Natural killer cell (primary cell): ENCODE measurements around the gene FAM227B. TPM values are rescaled to one million over a fixed set of nuclear protein-coding genes. Genes with fewer than 3 reads are reported as not detected.
A peak's percentile ranks its signal among the peaks of the same experiment; 100 is the strongest.
"Not testable (repeated sequence)": the region's sequence is repeated elsewhere in the genome, so short reads cannot be mapped to it uniquely, and the experiment has no call there.

Source experiments
- ATAC-seq, 3 donors: fragments of 150-1000 bp in 2 of 3; fragments of 200-7000 bp in 1 of 3; cut with Tn5 transposase; 1 replicate in 1 of 3; 2 replicates in 2 of 3; pipeline ENCODE4 v1.10.0; 2021; ENCODE audit warnings: mild to moderate bottlenecking in 2 of 3, moderate library complexity in 2 of 3
- DNase-seq, 2 donors: peaks; one replicate each; pipeline versions ENCODE4 v3.0.0 to v3.0.0-alpha.2; 2013 to 2021; ENCODE audit warnings: mixed read lengths in 1 of 2
- H3K27ac ChIP-seq: one replicate; pipeline ENCODE4 v1.5.1; 2013; ENCODE audit warnings: mild to moderate bottlenecking, low read length
- H3K27me3 ChIP-seq: one replicate; pipeline ENCODE4 v1.6.1; 2013; ENCODE audit warnings: low read length; ENCODE audit not compliant: control insufficient read depth, insufficient read depth
- H3K36me3 ChIP-seq: one replicate; pipeline ENCODE4 v1.6.1; 2013; ENCODE audit warnings: low read length; ENCODE audit not compliant: control insufficient read depth, insufficient read depth
- H3K4me1 ChIP-seq: one replicate; pipeline ENCODE4 v1.6.1; 2013; ENCODE audit warnings: low read length; ENCODE audit not compliant: control insufficient read depth, insufficient read depth
- H3K4me3 ChIP-seq: one replicate; pipeline ENCODE4 v1.5.1; 2013; ENCODE audit warnings: low read length
- H3K9me3 ChIP-seq: one replicate; pipeline ENCODE4 v1.6.1; 2013; ENCODE audit warnings: low read length; ENCODE audit not compliant: control insufficient read depth, insufficient read depth
- H3K27ac Mint-ChIP-seq, 2 donors: one replicate each; pipeline ENCODE4 v1.8.0; 2022; ENCODE audit warnings: mild to moderate bottlenecking in 2 of 2, mixed read lengths in 2 of 2, moderate library complexity in 1 of 2
- H3K27me3 Mint-ChIP-seq, 2 donors: one replicate each; pipeline ENCODE4 v1.8.0; 2022; ENCODE audit warnings: low read depth in 2 of 2, mixed read lengths in 2 of 2
- H3K36me3 Mint-ChIP-seq: one replicate; pipeline ENCODE4 v1.8.0; 2022; ENCODE audit warnings: mixed read lengths
- H3K4me1 Mint-ChIP-seq, 2 donors: one replicate each; pipeline ENCODE4 v1.8.0; 2022; ENCODE audit warnings: mixed read lengths in 2 of 2
- H3K4me3 Mint-ChIP-seq: one replicate; pipeline ENCODE4 v1.8.0; 2022; ENCODE audit warnings: mild to moderate bottlenecking, moderate library complexity, mixed read lengths
- H3K9me3 Mint-ChIP-seq, 2 donors: one replicate each; pipeline ENCODE4 v1.8.0; 2022; ENCODE audit warnings: mixed read lengths in 2 of 2
- CTCF ChIP-seq: fragments of 200-600 bp; IDR thresholded peaks from one replicate; pipeline ENCODE4 v1.8.0; 2022; ENCODE audit warnings: antibody characterized with exemption
- WGBS: methylation state at CpG from one replicate; pipeline ENCODE4 v1.1.7; 2013; ENCODE audit warnings: missing lambda C conversion rate; ENCODE audit not compliant: insufficient coverage; 5-methylcytosine and 5-hydroxymethylcytosine counted together
- intact Hi-C: fragments of 100-400 bp; cut with micrococcal nuclease; formaldehyde crosslinking; loops from one replicate; pipeline ENCODE4 v1.14.2; 2022
- total RNA-seq, 4 donors: library from RNA; stranded (reverse); fragments of 120-200 nt in 1 of 4; gene quantifications; one replicate each; pipeline versions ENCODE4 v1.2.3 to v1.2.4, GENCODE V29; 2013 to 2022

The FAM227B gene, protein sequence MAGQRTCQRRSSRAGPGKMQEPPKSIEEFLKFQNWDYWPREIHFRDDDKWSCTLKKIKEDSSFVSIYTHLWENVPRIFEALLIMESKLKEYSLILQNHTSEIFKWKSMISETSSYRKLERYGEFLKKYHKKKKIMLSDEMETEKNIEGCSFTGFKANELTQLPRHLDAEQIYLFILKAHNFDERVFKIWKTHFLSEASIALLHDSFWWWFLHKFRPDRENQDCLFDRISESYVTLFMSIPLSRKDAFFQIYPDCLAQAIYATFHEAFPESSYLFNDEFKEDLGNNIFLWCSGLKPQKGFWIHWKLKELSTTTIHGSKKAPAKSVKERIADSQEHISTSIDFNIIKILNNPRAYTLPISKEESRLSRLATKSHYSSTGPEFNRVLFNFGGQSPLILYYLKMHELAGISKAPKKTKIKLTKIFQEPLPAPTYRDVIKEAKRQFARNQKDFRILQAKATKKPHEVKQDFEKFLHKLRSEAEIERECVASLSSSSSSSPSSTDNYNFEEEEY
- total RNA-seq: 1 to 10 TPM; 3.8 to 5.0 (median 4.9) TPM
- total RNA-seq (2013): 10.0 TPM

- H3K4me3 ChIP-seq: peak within 1 kb of the TSS; percentile 97
- H3K27me3 Mint-ChIP-seq: no peaks in the 10 kb centered on the region
- ATAC-seq: peak; percentile 96 to 100 (median 98)
These were observed at the start of gene FAM227B, which contains the start of gene DTWD1 for GRCh38 chr15:49620658-49621368. FAM227B (minus strand) TSS chr15:49620818; CDS start chr15:49615171, 5,647 bp downstream. DTWD1 (plus strand) TSS chr15:49621048; CDS start chr15:49625168, 4,120 bp downstream.

DNA sequence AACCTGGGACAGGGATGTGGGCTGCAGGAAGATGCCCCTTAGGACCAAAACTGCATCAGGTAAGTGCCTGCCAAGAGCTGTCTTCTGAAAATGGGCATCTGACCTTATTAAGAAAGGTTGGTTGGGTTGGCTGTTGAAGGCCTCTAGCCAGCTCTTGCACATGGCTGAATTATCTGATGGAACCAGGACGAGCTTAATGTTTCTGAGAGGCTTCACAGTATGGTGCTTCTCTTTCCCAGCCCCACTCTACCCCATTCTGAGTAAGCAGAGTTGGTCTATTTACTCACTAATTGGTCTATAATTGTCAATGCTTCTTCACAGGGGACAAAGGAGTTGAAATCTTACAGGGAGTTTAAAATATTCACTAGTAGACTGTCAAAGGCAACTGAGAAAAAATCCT, 48.7 kb upstream of the FAM227B start:
- intact Hi-C loops: no loop called here
- H3K4me1 Mint-ChIP-seq: no peaks in the 10 kb centered on the region
- H3K9me3 Mint-ChIP-seq: no peaks in the 10 kb centered on the region
- Histone ChIP-seq H3K4me1 (no peaks in the 10 kb centered on the region), H3K9me3 (no peaks in the 10 kb centered on the region), H3K27me3 (no peaks in the 10 kb centered on the region), H3K36me3 (no peaks in the 10 kb centered on the region), H3K4me3 (no peak overlapping the region), H3K27ac (no peak overlapping the region)
- TF ChIP-seq CTCF: no peak
- WGBS: 100% methylated on average over 1 of the region's 1 CpG
- no peak overlapping the region for H3K4me3 Mint-ChIP-seq
- H3K27me3 Mint-ChIP-seq: peaks cover 4 to 10% of the 10 kb centered on the region in 2 donors
- H3K36me3 Mint-ChIP-seq: no peaks in the 10 kb centered on the region
- no peak for ATAC-seq
- no peak overlapping the region for H3K27ac Mint-ChIP-seq
- DNase-seq: no peak

More at GRCh38 chr15:49620658-49621368, at the start of gene FAM227B, which contains the start of gene DTWD1:
- intact Hi-C loops: loop anchor here (2.0 to 10.0 kb wide), 5 partner anchors 464 to 746 kb away; partner anchors contain the start of genes COPS2, EID1, GABPB1 and SECISBP2L
- peaks cover 2% of the 10 kb centered on the region for H3K9me3 ChIP-seq
- peak; percentile 88 to 97 for DNase-seq
- Mint-ChIP-seq H3K4me3 (peak within 1 kb of the TSS; percentile 98), H3K4me1 (peaks cover 33 to 37% of the 10 kb centered on the region in 2 donors), H3K27ac (peak within 1 kb of the TSS; percentile 96 to 97), H3K36me3 (no peaks in the 10 kb centered on the region), H3K9me3 (peaks cover 0 to 4% of the 10 kb centered on the region in 2 donors)
- no peaks in the 10 kb centered on the region for H3K27me3 ChIP-seq
- no peak for TF ChIP-seq CTCF
- WGBS: under 1% methylated on average over 58 of the region's 59 CpGs
- H3K27ac ChIP-seq: peak within 1 kb of the TSS; percentile 82
- H3K4me1 ChIP-seq: peaks cover 6% of the 10 kb centered on the region
- H3K36me3 ChIP-seq: peaks cover 9% of the 10 kb centered on the region

- H3K27me3 ChIP-seq, H3K27ac Mint-ChIP-seq, DNase-seq, H3K36me3 Mint-ChIP-seq, H3K9me3 Mint-ChIP-seq, H3K4me3 Mint-ChIP-seq, H3K27ac ChIP-seq, H3K9me3 ChIP-seq, H3K36me3 ChIP-seq, H3K4me3 ChIP-seq, ATAC-seq, H3K4me1 Mint-ChIP-seq, H3K4me1 ChIP-seq, intact Hi-C loops: not testable (repeated sequence)
- WGBS: 100% methylated on average over 1 of the region's 3 CpGs
- H3K27me3 Mint-ChIP-seq: peaks cover 12 to 18% of the 10 kb centered on the region in 2 donors
These were observed 45.9 kb upstream of the FAM227B start for GRCh38 chr15:49666486-49666885.

GRCh38 chr15:49664716-49665115, 44.1 kb upstream of the FAM227B start:
- Mint-ChIP-seq H3K4me1 (no peaks in the 10 kb centered on the region), H3K27ac (no peak overlapping the region), H3K4me3 (no peak overlapping the region), H3K9me3 (no peaks in the 10 kb centered on the region), H3K27me3 (peaks cover 12 to 25% of the 10 kb centered on the region in 2 donors), H3K36me3 (no peaks in the 10 kb centered on the region)
- Histone ChIP-seq H3K4me1 (no peaks in the 10 kb centered on the region), H3K36me3 (no peaks in the 10 kb centered on the region), H3K4me3 (no peak overlapping the region), H3K9me3 (no peaks in the 10 kb centered on the region), H3K27me3 (no peaks in the 10 kb centered on the region), H3K27ac (no peak overlapping the region)
- DNase-seq (no peak), ATAC-seq (no peak)
- WGBS: no CpG with 5 or more reads among the region's 1 CpG
- intact Hi-C loops: no loop called here
- no peak for TF ChIP-seq CTCF
